Measurements from ENCODE around the gene ECHDC1. TPM values are rescaled to one million over a fixed set of nuclear protein-coding genes. Genes with fewer than 3 reads are reported as not detected.

ECHDC1 gene
- total and polyA plus RNA-seq, 4 donors, result 28.8 to 66.2 (median 50.8) TPM

DNA sequence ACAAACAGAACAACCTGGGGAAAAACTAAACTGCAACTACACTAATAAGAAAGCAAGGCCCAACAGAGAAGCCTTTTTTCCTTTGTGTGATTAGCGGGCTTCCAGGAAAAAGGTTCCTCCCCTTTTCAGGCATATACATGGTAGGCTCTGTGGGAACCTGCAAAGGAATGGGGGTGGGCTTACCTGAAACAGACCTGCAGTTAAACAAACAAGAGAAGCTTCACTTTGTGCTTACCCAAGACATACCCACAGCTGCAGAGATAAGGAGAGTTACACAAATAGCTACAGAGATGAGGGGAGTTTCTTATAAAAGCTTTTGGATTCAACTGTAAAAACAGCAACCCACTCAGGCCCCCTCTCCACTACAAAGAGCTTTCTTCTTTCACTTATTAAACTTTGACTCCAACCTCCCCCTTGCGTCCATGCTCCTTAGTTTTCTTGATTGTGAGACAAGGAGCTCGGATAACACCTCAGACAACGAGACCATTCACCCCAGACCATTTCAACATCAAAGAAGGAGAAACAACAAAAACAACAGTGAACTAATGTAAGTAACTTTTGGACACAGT is 45.8 kb downstream of the ECHDC1 start (continued):
- no peak for TF ChIP-seq YY1 (IDR thresholded peaks at IDR 0.05)

GRCh38 chr6:127291495-127291894 is 51.9 kb downstream of the ECHDC1 start:
- H3K4me3 ChIP-seq (ENCODE audit: low read depth in 1 of 3, low read length in 3 of 3), result no peak overlapping the region
- no peaks in the 10 kb centered on the region for H3K9me3 ChIP-seq (ENCODE audit: control insufficient read depth in 4 of 4, low read length in 3 of 4)
- H3K27me3 ChIP-seq (ENCODE audit: control insufficient read depth in 4 of 4, insufficient read depth in 4 of 4, low read length in 3 of 4), result no peaks in the 10 kb centered on the region
- 26% methylated on average over 5 of the region's 5 CpGs for WGBS
- peaks cover 8 to 29% (median 12%) of the 10 kb centered on the region in 4 donors for H3K4me1 ChIP-seq (ENCODE audit: control insufficient read depth in 4 of 4, insufficient read depth in 4 of 4, low read length in 3 of 4)
- H3K9ac ChIP-seq (ENCODE audit: low read depth in 1 of 2, low read length in 2 of 2), result no peak overlapping the region
- H3K27ac ChIP-seq (ENCODE audit: low read depth in 1 of 2, low read length in 2 of 2), result no peak overlapping the region
- DNase-seq (ENCODE audit: low spot score), result no peak
- peaks cover 6 to 22% (median 12%) of the 10 kb centered on the region in 4 donors for H3K36me3 ChIP-seq (ENCODE audit: control insufficient read depth in 4 of 4, insufficient read depth in 3 of 4, low read depth in 1 of 4, low read length in 3 of 4)
- TF ChIP-seq FOXA2 (IDR thresholded peaks at IDR 0.05), result no peak
- no peak for TF ChIP-seq ZBTB33 (IDR thresholded peaks at IDR 0.05)
- TF ChIP-seq RAD21 (IDR thresholded peaks at IDR 0.05), result no peak
- no peak for TF ChIP-seq FOXA1 (IDR thresholded peaks at IDR 0.05)
- no peak for TF ChIP-seq SP1 (IDR thresholded peaks at IDR 0.05)
- TF ChIP-seq CTCF (IDR thresholded peaks at IDR 0.05; ENCODE audit: low read depth, low read length, missing input control), result no peak
- no peak for TF ChIP-seq YY1 (IDR thresholded peaks at IDR 0.05)
- no peak for TF ChIP-seq NR2F2 (IDR thresholded peaks at IDR 0.05)
- no peak for TF ChIP-seq MAX (IDR thresholded peaks at IDR 0.05)
- no peak for TF ChIP-seq TAF1 (conservative IDR thresholded peaks at IDR 0.05)
- no peak for TF ChIP-seq RXRA (IDR thresholded peaks at IDR 0.05)
- no peak for TF ChIP-seq HNF4G (IDR thresholded peaks at IDR 0.05)
- TF ChIP-seq, protein P1, sequence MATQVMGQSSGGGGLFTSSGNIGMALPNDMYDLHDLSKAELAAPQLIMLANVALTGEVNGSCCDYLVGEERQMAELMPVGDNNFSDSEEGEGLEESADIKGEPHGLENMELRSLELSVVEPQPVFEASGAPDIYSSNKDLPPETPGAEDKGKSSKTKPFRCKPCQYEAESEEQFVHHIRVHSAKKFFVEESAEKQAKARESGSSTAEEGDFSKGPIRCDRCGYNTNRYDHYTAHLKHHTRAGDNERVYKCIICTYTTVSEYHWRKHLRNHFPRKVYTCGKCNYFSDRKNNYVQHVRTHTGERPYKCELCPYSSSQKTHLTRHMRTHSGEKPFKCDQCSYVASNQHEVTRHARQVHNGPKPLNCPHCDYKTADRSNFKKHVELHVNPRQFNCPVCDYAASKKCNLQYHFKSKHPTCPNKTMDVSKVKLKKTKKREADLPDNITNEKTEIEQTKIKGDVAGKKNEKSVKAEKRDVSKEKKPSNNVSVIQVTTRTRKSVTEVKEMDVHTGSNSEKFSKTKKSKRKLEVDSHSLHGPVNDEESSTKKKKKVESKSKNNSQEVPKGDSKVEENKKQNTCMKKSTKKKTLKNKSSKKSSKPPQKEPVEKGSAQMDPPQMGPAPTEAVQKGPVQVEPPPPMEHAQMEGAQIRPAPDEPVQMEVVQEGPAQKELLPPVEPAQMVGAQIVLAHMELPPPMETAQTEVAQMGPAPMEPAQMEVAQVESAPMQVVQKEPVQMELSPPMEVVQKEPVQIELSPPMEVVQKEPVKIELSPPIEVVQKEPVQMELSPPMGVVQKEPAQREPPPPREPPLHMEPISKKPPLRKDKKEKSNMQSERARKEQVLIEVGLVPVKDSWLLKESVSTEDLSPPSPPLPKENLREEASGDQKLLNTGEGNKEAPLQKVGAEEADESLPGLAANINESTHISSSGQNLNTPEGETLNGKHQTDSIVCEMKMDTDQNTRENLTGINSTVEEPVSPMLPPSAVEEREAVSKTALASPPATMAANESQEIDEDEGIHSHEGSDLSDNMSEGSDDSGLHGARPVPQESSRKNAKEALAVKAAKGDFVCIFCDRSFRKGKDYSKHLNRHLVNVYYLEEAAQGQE (IDR thresholded peaks at IDR 0.05), result no peak
- TF ChIP-seq JUND (IDR thresholded peaks at IDR 0.05), result no peak
- TF ChIP-seq EGR1 (IDR thresholded peaks at IDR 0.05; ENCODE audit: low read depth in 2 of 2), result no peak
- no peak for TF ChIP-seq HNF4A (conservative IDR thresholded peaks at IDR 0.05)
- no peak for TF ChIP-seq ATF3 (IDR thresholded peaks at IDR 0.05)
- no peak for TF ChIP-seq GABPA (IDR thresholded peaks at IDR 0.05 in 1 of 2, conservative IDR thresholded peaks at IDR 0.05 in 1 of 2)
